ENCODE measurements around the gene RAD51AP2.
"Not testable (repeated sequence)": the region's sequence is repeated elsewhere in the genome, so short reads cannot be mapped to it uniquely, and the experiment has no call there.

RAD51AP2 gene

DNA sequence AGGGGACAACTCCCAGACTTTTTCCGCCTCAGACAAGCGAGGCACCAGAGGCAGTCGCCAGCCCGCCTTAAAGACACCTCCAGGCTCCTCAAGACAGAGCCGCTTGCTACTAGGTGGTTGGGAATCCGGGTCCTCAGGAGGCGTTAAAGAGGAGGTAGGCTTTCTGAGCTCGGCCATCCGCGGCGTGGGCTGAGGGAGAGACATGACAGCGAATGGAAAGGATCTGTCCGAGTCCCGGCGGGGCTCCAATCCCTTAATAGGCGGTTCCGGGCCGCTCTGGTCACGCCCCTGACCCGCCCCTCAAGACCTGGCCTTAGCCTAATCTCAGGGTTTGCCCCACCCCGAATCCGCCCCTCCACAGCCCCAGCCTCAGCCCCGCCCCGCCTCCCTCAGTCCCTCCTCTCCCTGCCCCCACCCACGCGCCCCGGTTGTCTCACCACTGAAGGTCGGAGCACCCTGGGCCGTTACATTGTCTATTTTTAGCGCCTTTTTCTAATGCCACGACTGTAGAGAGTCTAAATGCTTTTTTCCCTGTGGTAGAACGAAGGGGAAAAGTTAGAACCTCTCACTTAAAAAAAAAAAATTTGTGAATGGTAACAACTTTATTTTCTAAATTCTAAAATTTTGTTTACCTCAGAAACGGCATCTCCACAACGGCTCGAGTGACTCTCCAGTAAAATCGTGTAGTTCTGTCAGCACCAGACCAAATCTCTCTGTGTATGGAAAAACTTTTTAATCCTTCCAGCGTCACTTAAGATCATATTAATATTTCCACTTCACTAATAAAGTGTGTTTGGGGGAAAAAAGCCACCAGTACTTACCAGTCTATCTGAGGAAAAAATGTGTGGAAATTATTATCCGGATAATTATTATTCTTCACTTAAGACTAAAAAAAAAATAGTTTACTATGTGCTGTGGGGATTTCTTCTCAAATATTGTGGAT is at the start of gene RAD51AP2 (continued):
- TF ChIP-seq, protein P1, sequence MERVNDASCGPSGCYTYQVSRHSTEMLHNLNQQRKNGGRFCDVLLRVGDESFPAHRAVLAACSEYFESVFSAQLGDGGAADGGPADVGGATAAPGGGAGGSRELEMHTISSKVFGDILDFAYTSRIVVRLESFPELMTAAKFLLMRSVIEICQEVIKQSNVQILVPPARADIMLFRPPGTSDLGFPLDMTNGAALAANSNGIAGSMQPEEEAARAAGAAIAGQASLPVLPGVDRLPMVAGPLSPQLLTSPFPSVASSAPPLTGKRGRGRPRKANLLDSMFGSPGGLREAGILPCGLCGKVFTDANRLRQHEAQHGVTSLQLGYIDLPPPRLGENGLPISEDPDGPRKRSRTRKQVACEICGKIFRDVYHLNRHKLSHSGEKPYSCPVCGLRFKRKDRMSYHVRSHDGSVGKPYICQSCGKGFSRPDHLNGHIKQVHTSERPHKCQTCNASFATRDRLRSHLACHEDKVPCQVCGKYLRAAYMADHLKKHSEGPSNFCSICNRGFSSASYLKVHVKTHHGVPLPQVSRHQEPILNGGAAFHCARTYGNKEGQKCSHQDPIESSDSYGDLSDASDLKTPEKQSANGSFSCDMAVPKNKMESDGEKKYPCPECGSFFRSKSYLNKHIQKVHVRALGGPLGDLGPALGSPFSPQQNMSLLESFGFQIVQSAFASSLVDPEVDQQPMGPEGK (tag by site-specific recombination; IDR thresholded peaks at IDR 0.05) = 0 out of 2 replicates have a peak, but pooled peaks have one; percentile 24

GRCh38 chr2:17565726-17566125 is 47.5 kb upstream of the RAD51AP2 start:
- H3K36me3 ChIP-seq (ENCODE audit: control insufficient read depth in 2 of 2, insufficient read depth in 1 of 2, low read length in 2 of 2); CTCF ChIA-PET; POLR2A ChIA-PET; H3K4me3 ChIP-seq (ENCODE audit: low read depth, low read length); H3K4me1 ChIP-seq (ENCODE audit: control insufficient read depth, insufficient read depth, low read length); H3K27ac ChIP-seq (ENCODE audit: extremely low read depth, low read depth, low read length); H3K9me3 ChIP-seq (ENCODE audit: control insufficient read depth, insufficient read depth, low read depth, low read length): not testable (repeated sequence)

GRCh38 chr2:17558878-17559277 is 40.6 kb upstream of the RAD51AP2 start:
- H3K27ac ChIP-seq (ENCODE audit: extremely low read depth, low read depth, low read length) = no peak overlapping the region
- no peak for TF ChIP-seq ZNF48 (tag by site-specific recombination; IDR thresholded peaks at IDR 0.05)
- TF ChIP-seq ZBTB10 (tag by site-specific recombination; IDR thresholded peaks at IDR 0.05) = no peak
- TF ChIP-seq, protein P1 (tag by site-specific recombination; IDR thresholded peaks at IDR 0.05) = no peak
- TF ChIP-seq ZNF658 (tag by site-specific recombination; IDR thresholded peaks at IDR 0.05) = no peak
- TF ChIP-seq ZNF416 (tag by site-specific recombination; IDR thresholded peaks at IDR 0.05) = no peak
- TF ChIP-seq, protein P2, sequence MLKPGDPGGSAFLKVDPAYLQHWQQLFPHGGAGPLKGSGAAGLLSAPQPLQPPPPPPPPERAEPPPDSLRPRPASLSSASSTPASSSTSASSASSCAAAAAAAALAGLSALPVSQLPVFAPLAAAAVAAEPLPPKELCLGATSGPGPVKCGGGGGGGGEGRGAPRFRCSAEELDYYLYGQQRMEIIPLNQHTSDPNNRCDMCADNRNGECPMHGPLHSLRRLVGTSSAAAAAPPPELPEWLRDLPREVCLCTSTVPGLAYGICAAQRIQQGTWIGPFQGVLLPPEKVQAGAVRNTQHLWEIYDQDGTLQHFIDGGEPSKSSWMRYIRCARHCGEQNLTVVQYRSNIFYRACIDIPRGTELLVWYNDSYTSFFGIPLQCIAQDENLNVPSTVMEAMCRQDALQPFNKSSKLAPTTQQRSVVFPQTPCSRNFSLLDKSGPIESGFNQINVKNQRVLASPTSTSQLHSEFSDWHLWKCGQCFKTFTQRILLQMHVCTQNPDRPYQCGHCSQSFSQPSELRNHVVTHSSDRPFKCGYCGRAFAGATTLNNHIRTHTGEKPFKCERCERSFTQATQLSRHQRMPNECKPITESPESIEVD (tag by site-specific recombination; IDR thresholded peaks at IDR 0.05) = no peak
- no peak for TF ChIP-seq YY1 (tag by site-specific recombination; IDR thresholded peaks at IDR 0.05)
- no peak for TF ChIP-seq ZBTB6 (tag by site-specific recombination; IDR thresholded peaks at IDR 0.05)
- TF ChIP-seq ZBTB20 (tag by site-specific recombination; IDR thresholded peaks at IDR 0.05) = no peak
- no peaks in the 10 kb centered on the region for H3K36me3 ChIP-seq (ENCODE audit: control insufficient read depth in 2 of 2, insufficient read depth in 1 of 2, low read length in 2 of 2)
- H3K4me1 ChIP-seq (ENCODE audit: control insufficient read depth, insufficient read depth, low read length) = no peaks in the 10 kb centered on the region
- ChIA-PET POLR2A (no interaction called here), CTCF (no interaction called here)
- H3K4me3 ChIP-seq (ENCODE audit: low read depth, low read length) = no peak overlapping the region
- no peaks in the 10 kb centered on the region for H3K9me3 ChIP-seq (ENCODE audit: control insufficient read depth, insufficient read depth, low read depth, low read length)

All from HEK293 (cell line).